ENCODE results near the gene ZRANB2.

The ZRANB2 gene

DNA sequence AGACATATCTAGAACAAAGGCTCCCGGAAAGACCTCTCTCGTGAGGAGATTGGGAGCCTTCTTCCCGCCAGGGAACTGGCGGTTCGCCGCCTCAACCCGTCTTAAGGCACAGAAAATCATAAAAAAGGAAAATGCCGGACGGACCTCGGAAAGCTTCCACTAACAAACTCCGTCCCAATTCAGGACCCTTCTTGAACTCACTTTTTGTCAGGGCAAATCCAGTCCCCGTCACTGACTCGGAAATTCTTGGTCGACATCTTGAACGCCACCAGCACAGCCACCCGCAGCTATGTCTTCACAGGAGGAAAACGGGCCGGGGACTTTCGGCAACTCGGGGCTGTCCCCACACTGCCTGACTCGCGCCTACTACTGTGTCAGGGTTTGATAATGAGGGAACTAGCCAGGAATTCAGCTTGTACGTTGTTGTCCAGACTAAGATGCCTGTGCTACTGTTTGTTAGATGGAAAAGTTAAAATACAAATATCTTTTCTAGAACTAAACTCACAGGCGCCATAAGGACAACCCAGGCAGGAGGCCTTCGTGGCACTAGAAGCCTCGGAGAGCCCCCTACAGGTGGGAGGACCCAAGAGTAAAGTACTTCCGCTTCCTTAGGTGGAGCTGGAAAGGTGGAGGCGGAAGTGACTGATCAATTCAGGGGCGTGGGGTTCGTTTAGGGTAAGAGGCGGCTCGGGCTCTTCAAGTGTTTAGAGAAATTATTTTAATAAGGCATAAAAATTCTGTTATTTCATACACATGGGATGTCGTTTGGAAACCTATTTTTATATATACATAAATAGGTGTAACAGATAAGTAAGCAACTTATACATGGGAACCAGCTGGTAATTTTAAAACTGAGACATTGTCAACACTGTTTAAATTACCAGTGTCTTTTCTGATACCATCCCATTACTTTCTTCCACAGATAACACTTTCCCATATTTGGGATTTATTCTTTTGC lies at the start of gene ZRANB2:
ZRANB2 (minus strand) TSS at position 297 of the 958 bp plus-strand sequence; CDS start at position 257, 40 bp downstream.
- peak; percentile 76 to 91 for DNase-seq (ENCODE audit: low read depth in 1 of 2, low spot score in 1 of 2)

- no peak for DNase-seq (ENCODE audit: low read depth in 1 of 2, low spot score in 1 of 2)
Observed at GRCh38 chr1:71128060-71128459, 47.2 kb upstream of the ZRANB2 start.

DNA sequence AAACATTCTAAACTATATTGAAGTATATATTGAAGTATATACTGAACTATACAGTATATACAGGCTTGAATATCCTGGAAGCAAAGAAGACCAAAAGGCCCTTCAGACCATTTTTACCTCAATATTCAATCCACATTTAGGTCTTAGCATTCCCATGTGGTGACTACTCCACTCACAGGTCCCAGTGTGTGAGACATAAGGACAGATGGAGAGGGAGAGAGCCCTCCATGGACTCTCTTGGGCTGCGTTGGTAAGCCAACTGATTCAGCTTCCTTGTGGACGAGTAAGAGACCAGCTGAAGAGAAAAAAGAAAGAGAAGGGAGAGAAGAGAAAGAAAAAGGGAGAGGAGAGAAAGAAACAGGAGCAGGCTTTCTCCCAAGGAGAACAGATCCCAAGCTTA lies 37.3 kb upstream of the ZRANB2 start:
- DNase-seq (ENCODE audit: low read depth in 1 of 2, low spot score in 1 of 2), result no peak

- DNase-seq (ENCODE audit: low read depth in 1 of 2, low spot score in 1 of 2), result no peak
Observed at GRCh38 chr1:71116729-71117128, 35.9 kb upstream of the ZRANB2 start.

GRCh38 chr1:71106658-71107322 lies 26.0 kb upstream of the ZRANB2 start:
- DNase-seq (ENCODE audit: low read depth in 1 of 2, low spot score in 1 of 2), result no peak

DNA sequence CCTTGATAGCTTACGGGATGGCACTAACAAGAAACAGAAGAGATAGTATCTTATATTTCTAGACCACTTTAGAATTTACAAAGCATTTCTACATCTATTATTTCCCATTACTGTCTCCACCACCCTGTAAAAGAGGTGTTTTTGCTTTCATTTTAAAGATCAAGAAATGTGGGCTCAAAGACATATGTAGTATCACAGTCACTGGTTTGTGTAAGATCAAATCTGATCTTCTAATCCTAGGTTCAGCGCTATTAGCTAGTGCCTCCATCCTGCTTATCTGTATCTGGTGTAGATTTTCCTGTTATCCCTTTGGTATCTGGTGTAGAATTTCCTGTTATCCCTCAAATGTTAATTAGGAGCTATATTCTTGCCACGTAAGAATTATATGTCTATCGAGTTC lies 23.6 kb upstream of the ZRANB2 start:
- DNase-seq (ENCODE audit: low read depth in 1 of 2, low spot score in 1 of 2), result no peak

- no peak for DNase-seq (ENCODE audit: low read depth in 1 of 2, low spot score in 1 of 2)
Observed at GRCh38 chr1:71101839-71102376, 21.1 kb upstream of the ZRANB2 start.

DNA sequence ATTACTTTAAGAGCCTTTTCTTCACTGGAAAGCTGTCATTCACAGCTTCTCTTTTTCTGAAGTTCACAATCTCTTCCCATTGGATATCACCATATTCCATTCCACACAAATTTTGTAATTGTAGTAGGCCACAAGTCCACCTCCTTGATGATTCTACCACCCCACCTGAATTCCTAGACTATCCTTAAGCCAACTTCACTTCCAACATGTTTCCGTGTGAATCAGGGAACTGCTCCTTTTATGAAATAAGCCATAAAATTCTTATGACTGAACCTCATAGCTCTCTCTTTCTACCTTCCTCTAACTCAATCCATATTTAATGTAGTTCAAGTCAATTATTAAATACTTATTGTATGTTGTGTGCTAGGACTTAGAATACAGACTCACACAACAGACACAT lies 16.6 kb upstream of the ZRANB2 start:
- no peak for DNase-seq (ENCODE audit: low read depth in 1 of 2, low spot score in 1 of 2)

DNA sequence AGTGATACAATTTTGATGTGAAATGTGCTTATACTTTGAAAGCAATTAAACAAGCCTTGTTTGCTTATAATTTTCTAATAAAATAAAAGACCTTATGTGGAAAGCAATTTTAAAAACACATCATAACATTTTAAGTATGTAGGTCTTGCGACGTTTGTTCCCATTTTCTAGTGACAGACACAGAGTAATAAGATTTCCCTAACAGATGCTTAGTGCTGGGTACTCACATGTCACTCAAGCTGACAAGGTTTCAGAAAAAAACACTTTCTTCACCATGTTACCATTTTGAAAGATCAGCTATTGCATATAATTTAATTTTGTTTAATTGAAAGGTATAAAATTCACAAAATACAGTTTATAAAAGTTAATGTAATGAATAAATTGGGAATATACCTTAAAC lies 14.1 kb upstream of the ZRANB2 start:
- no peak for DNase-seq (ENCODE audit: low read depth in 1 of 2, low spot score in 1 of 2)

DNA sequence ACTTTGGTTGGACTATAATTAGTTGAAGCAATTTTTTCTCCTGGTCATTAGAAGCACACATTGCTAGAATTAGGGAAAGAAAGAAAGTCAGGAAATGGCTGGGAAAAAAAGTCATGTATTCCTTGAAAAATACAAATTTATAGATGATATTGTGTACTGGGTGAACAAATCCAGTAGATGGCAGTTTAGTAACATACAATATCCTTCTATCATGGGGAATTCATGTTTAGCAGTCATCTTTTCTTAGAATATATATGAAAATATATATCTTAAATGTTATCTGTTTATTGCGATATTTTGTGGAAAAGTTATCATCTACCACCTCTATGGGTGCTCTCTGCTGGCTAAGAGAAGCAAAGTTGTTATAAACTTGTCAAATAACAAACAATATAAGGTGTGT lies 13.1 kb upstream of the ZRANB2 start:
- DNase-seq (ENCODE audit: low read depth in 1 of 2, low spot score in 1 of 2), result no peak

GRCh38 chr1:71089536-71090270 lies 8.9 kb upstream of the ZRANB2 start:
- DNase-seq (ENCODE audit: low read depth in 1 of 2, low spot score in 1 of 2), result no peak

GRCh38 chr1:71088645-71089287 lies 7.9 kb upstream of the ZRANB2 start:
- DNase-seq (ENCODE audit: low read depth in 1 of 2, low spot score in 1 of 2), result no peak

DNA sequence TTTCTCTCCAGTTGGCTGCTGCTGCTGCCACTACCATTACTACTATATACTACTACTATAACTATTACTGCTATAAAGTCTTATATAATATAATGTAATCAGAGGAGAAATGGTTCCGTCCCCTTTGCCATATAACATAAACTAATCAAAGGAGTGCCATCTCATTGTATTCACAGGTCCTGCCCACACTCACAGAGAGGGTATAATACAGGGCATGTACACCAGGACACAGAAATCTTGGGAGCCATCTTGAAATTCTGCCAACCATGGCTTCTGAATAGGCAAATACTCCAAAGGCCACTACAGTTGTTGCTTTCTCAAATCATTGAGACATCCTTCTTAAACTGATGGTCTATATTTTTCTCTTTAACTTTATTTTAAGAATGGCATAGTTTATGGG lies 6.9 kb upstream of the ZRANB2 start:
- no peak for DNase-seq (ENCODE audit: low read depth in 1 of 2, low spot score in 1 of 2)

DNA sequence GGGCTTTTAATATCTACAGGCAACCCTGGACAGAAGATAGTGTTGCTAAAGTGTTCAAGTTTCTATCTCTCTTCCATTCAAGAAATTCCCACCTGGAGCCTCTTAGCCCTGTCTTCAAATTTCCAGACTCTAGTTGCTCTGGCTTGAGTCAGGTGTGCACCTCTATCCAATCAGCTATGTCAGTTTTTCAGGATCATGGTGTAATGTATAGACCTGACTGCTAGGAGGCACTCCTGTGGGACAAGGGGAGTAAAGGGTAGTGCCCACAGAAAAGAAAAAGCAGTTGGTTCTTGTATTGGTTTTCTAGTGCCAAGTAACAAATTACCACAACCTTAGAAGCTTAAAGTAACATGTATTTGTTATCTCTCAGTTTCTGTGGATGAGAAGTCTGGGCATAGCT lies 6.2 kb upstream of the ZRANB2 start:
- DNase-seq (ENCODE audit: low read depth in 1 of 2, low spot score in 1 of 2), result no peak

- DNase-seq (ENCODE audit: low read depth in 1 of 2, low spot score in 1 of 2), result no peak
Observed at GRCh38 chr1:71086331-71086730, 5.5 kb upstream of the ZRANB2 start.

GRCh38 chr1:71083271-71083670 lies 2.4 kb upstream of the ZRANB2 start:
- DNase-seq (ENCODE audit: low read depth in 1 of 2, low spot score in 1 of 2), result no peak

DNA sequence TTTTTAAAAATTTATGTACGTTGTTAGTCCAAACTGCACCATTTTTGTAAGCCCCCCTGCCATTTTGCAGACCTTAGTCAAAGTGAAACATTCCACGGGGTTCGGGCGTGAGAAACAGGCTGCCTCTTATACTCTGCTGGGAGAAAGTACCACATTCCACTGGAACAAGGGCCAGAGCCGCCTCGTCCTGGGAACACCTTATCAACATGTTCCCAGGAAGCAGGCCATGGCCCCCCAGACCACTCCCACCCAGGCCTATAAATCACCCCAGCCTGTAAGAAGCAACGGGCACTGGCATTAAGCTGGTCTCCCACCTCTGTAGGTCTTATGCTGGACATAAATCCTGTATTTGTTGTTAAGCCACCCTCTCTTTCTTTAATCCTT lies 854 bp upstream of the ZRANB2 start:
- DNase-seq (ENCODE audit: low read depth in 1 of 2, low spot score in 1 of 2), result no peak

DNA sequence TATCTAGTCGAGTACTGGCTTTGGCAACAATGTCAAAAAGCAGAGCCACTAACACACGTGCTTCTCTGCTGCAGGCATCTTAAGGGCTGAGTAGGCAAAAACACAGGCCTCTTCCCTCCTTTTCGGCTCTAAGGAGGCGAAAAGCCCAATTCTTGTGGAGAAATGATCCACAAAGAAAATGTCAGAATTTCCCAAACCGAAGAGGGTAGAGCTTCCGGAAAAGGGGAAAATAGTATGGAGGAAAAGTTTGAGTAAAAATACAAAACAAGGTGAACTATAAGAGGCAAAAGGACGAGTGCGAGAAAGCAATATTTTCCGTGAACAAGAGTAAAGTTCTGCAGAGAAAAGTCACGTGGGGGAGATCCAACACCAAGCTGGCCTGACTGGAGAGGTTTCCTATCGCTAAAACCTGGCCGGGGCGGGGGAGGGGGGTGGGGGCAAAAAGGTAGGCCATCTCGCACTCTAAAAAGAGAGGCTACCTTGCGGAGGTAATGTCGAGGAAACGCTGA lies 551 bp downstream of the ZRANB2 start:
- peak in 1 of 2 donors; percentile 6 for DNase-seq (ENCODE audit: low read depth in 1 of 2, low spot score in 1 of 2)

DNA sequence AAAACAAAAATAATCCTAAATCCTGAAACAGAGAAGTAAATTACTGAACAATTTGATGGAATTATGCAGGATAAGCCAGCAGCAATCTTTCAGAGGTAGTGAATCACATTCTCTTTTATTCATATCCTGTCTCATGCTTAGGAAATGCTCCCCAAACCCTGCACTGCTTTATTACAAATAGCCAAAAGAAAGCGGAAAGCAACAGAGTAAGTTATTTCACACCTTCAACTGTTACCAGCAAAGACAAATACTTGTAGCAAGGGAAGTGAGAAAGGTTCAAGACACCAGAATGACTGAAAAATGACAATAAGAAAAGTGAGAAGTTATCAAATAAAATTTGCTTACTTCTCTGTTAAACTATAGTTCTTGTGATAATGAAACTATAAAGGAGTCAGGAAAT lies 6.2 kb downstream of the ZRANB2 start:
- no peak for DNase-seq (ENCODE audit: low read depth in 1 of 2, low spot score in 1 of 2)

- DNase-seq (ENCODE audit: low read depth in 1 of 2, low spot score in 1 of 2), result no peak
Observed at GRCh38 chr1:71072273-71072672, 8.6 kb downstream of the ZRANB2 start.

DNA sequence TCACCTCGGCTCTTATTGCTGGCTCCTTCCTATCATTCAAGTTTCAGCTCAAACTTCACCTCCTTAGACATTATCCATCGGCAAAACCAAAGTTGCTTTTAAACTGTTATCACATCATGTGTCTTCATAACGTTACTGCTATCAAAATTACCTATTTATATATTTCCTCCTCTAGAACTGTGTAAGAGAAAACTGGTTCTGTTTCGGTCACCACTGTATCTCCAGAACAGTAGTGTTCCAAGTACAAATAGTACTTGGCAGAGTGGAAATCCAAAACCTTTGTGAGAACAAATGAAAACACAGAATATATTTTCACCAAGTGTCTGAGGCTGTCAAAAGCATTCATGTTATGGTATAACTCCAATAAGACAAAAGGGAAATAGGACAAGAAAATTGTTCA lies 9.1 kb downstream of the ZRANB2 start:
- no peak for DNase-seq (ENCODE audit: low read depth in 1 of 2, low spot score in 1 of 2)
